GM12878 (cell line): ENCODE measurements around the gene CLDN5. TPM values are rescaled to one million over a fixed set of nuclear protein-coding genes. Genes with fewer than 3 reads are reported as not detected.

Experiments
- ATAC-seq: fragments of 200-7000 bp; cut with Tn5 transposase; 3 replicates; pipeline ENCODE4 v1.9.1; 2020; ENCODE audit warnings: mild to moderate bottlenecking, moderate library complexity
- BruUV-seq: library from RNA; stranded (reverse); fragments of 400-500 nt; replicated peaks from 2 replicates; lab custom pipeline; 2021; lab: Mats Ljungman, UMichigan
- CTCF ChIA-PET: fragments of 300-600 bp; sonication (Branson Sonifier 250); formaldehyde crosslinking; extraction: SDS; loops from one replicate; lab custom pipeline; 2021; ENCODE audit warnings: inconsistent platforms; lab: Yijun Ruan, JAX
- POLR2A ChIA-PET: fragments of 350-600 bp; formaldehyde crosslinking; extraction: SDS; loops from one replicate; lab custom pipeline; 2021; ENCODE audit warnings: inconsistent platforms; lab: Charles Lee
- RAD21 ChIA-PET: fragments of 300-600 bp; sonication (Branson Sonifier 250); formaldehyde crosslinking; loops from one replicate; lab custom pipeline; 2023; ENCODE audit warnings: antibody characterized with exemption; ENCODE audit not compliant: unreplicated experiment; lab: Charles Lee
- SMC1A ChIA-PET: fragments of 300-600 bp; sonication (Branson Sonifier 250); formaldehyde crosslinking; loops from one replicate; lab custom pipeline; 2023; ENCODE audit not compliant: unreplicated experiment, uncharacterized antibody; lab: Charles Lee
- DNase-seq: peaks from one replicate; pipeline ENCODE4 v3.0.0-alpha.2; 2011; ENCODE audit warnings: low read depth, low spot score
- FAIRE-seq: peaks from 3 replicates; lab custom pipeline; 2011; peaks lifted over from hg19 to GRCh38; lab: Jason Lieb, UNC
- H2AFZ ChIP-seq: 2 replicates; pipeline ENCODE4 v1.6.0; 2011; ENCODE audit warnings: low read depth, low read length, control low read depth; ENCODE audit not compliant: control insufficient read depth
- H3K27ac ChIP-seq: 2 replicates; pipeline ENCODE4 v1.5.1; 2011; ENCODE audit warnings: control low read depth; ENCODE audit not compliant: control insufficient read depth, insufficient read depth
- H3K27me3 ChIP-seq, 2 experiments: replicated peaks in 1 of 2; 2 replicates each; pipeline versions ENCODE4 v1.6.0 to v1.6.1; 2011; ENCODE audit warnings: low read length in 1 of 2; ENCODE audit not compliant: control insufficient read depth in 2 of 2, insufficient read depth in 2 of 2
- H3K36me3 ChIP-seq, 2 experiments: 2 replicates each; pipeline ENCODE4 v1.5.1; 2011; ENCODE audit warnings: low read length in 1 of 2; ENCODE audit not compliant: control insufficient read depth in 2 of 2, insufficient read depth in 2 of 2
- H3K4me1 ChIP-seq: 2 replicates; pipeline ENCODE4 v1.6.1; 2011; ENCODE audit warnings: mild to moderate bottlenecking, low read length, moderate library complexity, mixed read lengths; ENCODE audit not compliant: control insufficient read depth, insufficient read depth
- H3K4me2 ChIP-seq: 2 replicates; pipeline ENCODE4 v1.6.0; 2011; ENCODE audit warnings: control low read depth; ENCODE audit not compliant: control insufficient read depth, insufficient read depth
- H3K4me3 ChIP-seq: fragments of 200-600 bp; sonication (generic); 2 replicates; pipeline ENCODE4 v1.5.1; 2016
- H3K79me2 ChIP-seq: 2 replicates; pipeline ENCODE4 v1.6.0; 2011; ENCODE audit warnings: low read length; ENCODE audit not compliant: control insufficient read depth, insufficient read depth
- H3K9ac ChIP-seq: 2 replicates; pipeline ENCODE4 v1.8.0; 2011; ENCODE audit warnings: low read length, control low read depth, mixed read lengths; ENCODE audit not compliant: control insufficient read depth, insufficient read depth
- H3K9me3 ChIP-seq: replicated peaks from 3 replicates; pipeline ENCODE4 v1.5.1; 2011; ENCODE audit warnings: mild to moderate bottlenecking, low read length; ENCODE audit not compliant: control insufficient read depth, insufficient read depth
- H4K20me1 ChIP-seq: 2 replicates; pipeline ENCODE4 v1.6.0; 2011; ENCODE audit not compliant: control insufficient read depth, insufficient read depth
- ASH2L ChIP-seq: fragments of 300-600, 200-600 bp; sonication (generic); IDR thresholded peaks from 2 replicates; pipeline ENCODE4 v1.6.1; 2017; ENCODE audit warnings: low read depth, mild to moderate bottlenecking, borderline replicate concordance
- CEBPB ChIP-seq, 2 experiments: fragments of 150-350 bp in 1 of 2; IDR thresholded peaks; 2 replicates each; pipeline ENCODE4 v1.6.1; 2012 to 2014; ENCODE audit warnings: low read depth in 2 of 2, low read length in 2 of 2, borderline replicate concordance in 1 of 2, inconsistent platforms in 1 of 2
- GABPA ChIP-seq: IDR thresholded peaks from 2 replicates; pipeline ENCODE4 v1.6.1; 2014; ENCODE audit warnings: antibody characterized with exemption, low read depth, mild to moderate bottlenecking, inconsistent platforms
- HDGF ChIP-seq: fragments of 450-650 bp; IDR thresholded peaks from 2 replicates; pipeline ENCODE4 v1.6.1; 2016; ENCODE audit warnings: antibody characterized with exemption
- IRF3 ChIP-seq: fragments of 450-650 bp; IDR thresholded peaks from 2 replicates; pipeline ENCODE4 v1.6.1; 2014; ENCODE audit warnings: mild to moderate bottlenecking
- MTA3 ChIP-seq: IDR thresholded peaks from 2 replicates; pipeline ENCODE4 v1.6.1; 2012; ENCODE audit warnings: low read length, inconsistent platforms, borderline replicate concordance
- NR2C2 ChIP-seq: IDR thresholded peaks from 2 replicates; pipeline ENCODE4 v1.6.1; 2011; ENCODE audit warnings: borderline replicate concordance, low read depth; ENCODE audit not compliant: control insufficient read depth, insufficient read length
- POU2F2 ChIP-seq: IDR thresholded peaks from 3 replicates; pipeline ENCODE4 v1.6.1; 2011; ENCODE audit warnings: low read depth, mild to moderate bottlenecking, low read length, borderline replicate concordance
- SUZ12 ChIP-seq: fragments of 200-600 bp; sonication (generic); IDR thresholded peaks from one replicate; pipeline ENCODE4 v1.6.1; 2018; ENCODE audit warnings: antibody characterized with exemption, mild to moderate bottlenecking; ENCODE audit not compliant: unreplicated experiment
- YBX1 ChIP-seq: fragments of 450-650 bp; IDR thresholded peaks from 2 replicates; pipeline ENCODE4 v1.6.1; 2016; ENCODE audit warnings: antibody characterized with exemption
- WGBS: methylation state at CpG from one replicate; pipeline ENCODE4 v1.1.6; 2016; ENCODE audit warnings: low lambda C conversion rate; ENCODE audit not compliant: insufficient replicate concordance, insufficient coverage; ENCODE audit errors: missing lambda C conversion rate; 5-methylcytosine and 5-hydroxymethylcytosine counted together
- in situ Hi-C: fragments of 300-500 bp; cut with MboI; formaldehyde crosslinking; loops from 9 replicates; pipeline ENCODE4 v1.14.3; 2018; ENCODE audit warnings: mixed read lengths
- intact Hi-C: fragments of 100-400 bp; cut with micrococcal nuclease; formaldehyde crosslinking; loops from one replicate; pipeline ENCODE4 v1.14.2; 2022; ENCODE audit not compliant: unreplicated experiment
- polyA plus RNA-seq, 11 experiments: library from polyadenylated mRNA; depleted of rRNA in 4 of 11; unstranded in 6 of 11; stranded (reverse) in 5 of 11; fragments of >200 nt; fragmentation: Nextera tagmentation in 4 of 11; fragmentation: Illumina TruSeq in 1 of 11; extraction: Ambion mirVana in 4 of 11; extraction: Trizol in 1 of 11; gene quantifications; 1 replicate in 1 of 11; 2 replicates in 10 of 11; pipeline versions ENCODE4 v1.2.1 to v1.2.3, GENCODE V29; 2011 to 2016; ENCODE audit warnings: inconsistent platforms in 2 of 11, missing spikeins in 2 of 11, low read depth in 1 of 11
- total RNA-seq, 4 experiments: library from RNA; depleted of rRNA in 3 of 4; stranded (reverse); fragments of >200 nt in 3 of 4; fragmentation: Illumina TruSeq in 1 of 4; extraction: Trizol in 1 of 4; gene quantifications; 2 replicates each; pipeline versions ENCODE4 v1.2.1 to v1.2.3, GENCODE V29; 2013 to 2021

CLDN5 gene
- total and polyA plus RNA-seq, 10 of the 15 experiments (the other 5 are each of a cell fraction or from before 2014, with no cell fraction given), result 0.15 TPM; not detected in 9

GRCh38 chr22:19509191-19509590, 15.0 kb downstream of the CLDN5 start:
- ChIA-PET RAD21 (no interaction called here), SMC1A (no interaction called here), CTCF (no interaction called here), POLR2A (no interaction called here)
- no peak for DNase-seq
- ATAC-seq, result no peak
- Histone ChIP-seq H3K9me3 (no peaks in the 10 kb centered on the region), H3K9ac (no peak overlapping the region), H3K4me3 (no peak overlapping the region), H3K27me3 (no peaks in the 10 kb centered on the region), H3K4me1 (no peaks in the 10 kb centered on the region), H3K36me3 (peaks cover 8 to 10% of the 10 kb centered on the region in 2 experiments; a peak in 3 of 4 replicates), H3K27ac (no peak overlapping the region), H3K4me2 (no peak overlapping the region), H4K20me1 (no peaks in the 10 kb centered on the region), H3K79me2 (no peaks in the 10 kb centered on the region), H2AFZ (no peak overlapping the region)
- intact Hi-C loops, result no loop called here
- no peak for FAIRE-seq
- in situ Hi-C loops, result no loop called here
- WGBS, result 95% methylated on average over 3 of the region's 3 CpGs
- BruUV-seq, result no TSS peak
- TF ChIP-seq SUZ12 (no peak), CEBPB (IDR thresholded peaks at IDR 0.05; ENCODE audit: borderline replicate concordance in 1 of 2, low read depth in 2 of 2, low read length in 2 of 2) (no peak), ASH2L (no peak)

- Histone ChIP-seq H3K79me2 (no peaks in the 10 kb centered on the region), H3K4me3 (no peak overlapping the region), H3K4me2 (no peak overlapping the region), H3K27ac (no peak overlapping the region)
- no peak for ATAC-seq
- CTCF ChIA-PET, result no interaction called here
- intact Hi-C loops, result no loop called here
- no peak for TF ChIP-seq NR2C2
- TF ChIP-seq IRF3, result no peak
- no peak for TF ChIP-seq MTA3
- no peak for TF ChIP-seq POU2F2
- TF ChIP-seq YBX1, result no peak
- no peak for TF ChIP-seq HDGF
- no peak for TF ChIP-seq GABPA
- TF ChIP-seq, all 136 proteins: peak for 0
- no peak for FAIRE-seq
- no peak overlapping the region for H3K9ac ChIP-seq
- BruUV-seq, result no TSS peak
- ChIA-PET SMC1A (no interaction called here), RAD21 (no interaction called here), POLR2A (no interaction called here)
- WGBS, result 86% methylated on average over 10 of the region's 10 CpGs
- H3K36me3 ChIP-seq, result peaks cover 11 to 12% of the 10 kb centered on the region in 2 experiments; a peak in 3 of 4 replicates
- H4K20me1 ChIP-seq, result no peaks in the 10 kb centered on the region
- in situ Hi-C loops, result no loop called here
- H3K9me3 ChIP-seq, result no peaks in the 10 kb centered on the region
- DNase-seq, result no peak
- H2AFZ ChIP-seq, result no peak overlapping the region
- H3K27me3 ChIP-seq, result no peaks in the 10 kb centered on the region
- H3K4me1 ChIP-seq, result no peaks in the 10 kb centered on the region
Measured at GRCh38 chr22:19508024-19508776, 16.0 kb downstream of the CLDN5 start.
